GM19395 (cell line): ENCODE measurements around the gene GALNT18.

ENCODE experiments used
- ATAC-seq: cut with Tn5 transposase; IDR thresholded peaks from one replicate; pipeline ENCODE4 v1.9.1; 2021; ENCODE audit warnings: mild to moderate bottlenecking, moderate library complexity; ENCODE audit not compliant: unreplicated experiment

Gene GALNT18

GRCh38 chr11:11251394-11251970 lies 370.3 kb downstream of the GALNT18 start:
- ATAC-seq, result no peak

- ATAC-seq, result no peak
These were observed 371.3 kb downstream of the GALNT18 start for GRCh38 chr11:11250470-11250869.

- no peak for ATAC-seq
These were observed 374.2 kb downstream of the GALNT18 start for GRCh38 chr11:11247576-11247975.

GRCh38 chr11:11247086-11247485 lies 374.7 kb downstream of the GALNT18 start:
- ATAC-seq, result no peak

GRCh38 chr11:11246166-11246565 lies 375.6 kb downstream of the GALNT18 start:
- ATAC-seq, result no peak

- ATAC-seq, result no peak
These were observed 376.4 kb downstream of the GALNT18 start for GRCh38 chr11:11245453-11245852.

GRCh38 chr11:11244470-11245080 lies 377.2 kb downstream of the GALNT18 start:
- peak; percentile 12 for ATAC-seq

- peak; percentile 64 for ATAC-seq
These were observed 378.0 kb downstream of the GALNT18 start for GRCh38 chr11:11243590-11244469.

GRCh38 chr11:11243209-11243589 lies 378.6 kb downstream of the GALNT18 start:
- ATAC-seq, result no peak

- ATAC-seq, result no peak
These were observed 380.5 kb downstream of the GALNT18 start for GRCh38 chr11:11241284-11241683.

GRCh38 chr11:11239959-11240358 lies 381.8 kb downstream of the GALNT18 start:
- no peak for ATAC-seq

- ATAC-seq, result no peak
These were observed 384.6 kb downstream of the GALNT18 start for GRCh38 chr11:11237070-11237832.

- ATAC-seq, result no peak
These were observed 385.2 kb downstream of the GALNT18 start for GRCh38 chr11:11236498-11237059.

- ATAC-seq, result no peak
These were observed 390.0 kb downstream of the GALNT18 start for GRCh38 chr11:11231763-11232162.

- no peak for ATAC-seq
These were observed 390.8 kb downstream of the GALNT18 start for GRCh38 chr11:11230802-11231562.

- ATAC-seq, result no peak
These were observed 391.7 kb downstream of the GALNT18 start for GRCh38 chr11:11230087-11230486.

GRCh38 chr11:11229647-11230046 lies 392.2 kb downstream of the GALNT18 start:
- ATAC-seq, result no peak

- ATAC-seq, result no peak
These were observed 394.3 kb downstream of the GALNT18 start for GRCh38 chr11:11227296-11228085.
